AG04450 (cell line): Measurements from ENCODE around the gene SRSF6. TPM values are rescaled to one million over a fixed set of nuclear protein-coding genes. Genes with fewer than 3 reads are reported as not detected.
"Not testable (repeated sequence)": the region's sequence is repeated elsewhere in the genome, so short reads cannot be mapped to it uniquely, and the experiment has no call there.

Experiments
- CTCF ChIA-PET: fragments of 300-600, 350-600 bp; formaldehyde crosslinking; extraction: SDS; loops from one replicate; lab custom pipeline; 2022; ENCODE audit warnings: antibody characterized with exemption, inconsistent platforms; lab: Charles Lee
- POLR2A ChIA-PET: fragments of 350-600 bp; formaldehyde crosslinking; extraction: SDS; loops from one replicate; lab custom pipeline; 2021; ENCODE audit warnings: antibody characterized with exemption, inconsistent platforms; lab: Yijun Ruan, JAX
- DNase-seq: peaks from one replicate; pipeline ENCODE4 v3.0.0-alpha.2; 2011; ENCODE audit warnings: low read depth, low spot score
- H3K27ac ChIP-seq: one replicate; pipeline ENCODE4 v1.5.1; 2012; ENCODE audit warnings: low read depth, low read length, control low read depth
- H3K27me3 ChIP-seq: one replicate; pipeline ENCODE4 v1.6.0; 2012; ENCODE audit warnings: low read length; ENCODE audit not compliant: control insufficient read depth, insufficient read depth
- H3K4me3 ChIP-seq: 2 replicates; pipeline ENCODE4 v1.5.1; 2011; ENCODE audit warnings: mild to moderate bottlenecking, low read depth, low read length, control low read depth
- H3K9me3 ChIP-seq: 2 replicates; pipeline ENCODE4 v1.5.1; 2012; ENCODE audit warnings: low read length; ENCODE audit not compliant: control insufficient read depth, insufficient read depth
- CTCF ChIP-seq: IDR thresholded peaks from 2 replicates; pipeline ENCODE4 v1.5.1; 2011; ENCODE audit warnings: low read depth, low read length, control low read depth, inconsistent platforms
- polyA plus RNA-seq: library from polyadenylated mRNA; depleted of rRNA; stranded (reverse); fragments of >200 nt; gene quantifications from 2 replicates; pipeline ENCODE4 v1.2.3, GENCODE V29; 2011

The SRSF6 gene
- polyA plus RNA-seq, 1 experiment = 177 TPM

- POLR2A ChIA-PET = no interaction called here
- H3K4me3 ChIP-seq = no peak overlapping the region
- CTCF ChIA-PET = interaction anchor here (2.4 kb wide), 1 partner anchor 8 kb away, joined by 8 read pairs; no protein-coding TSS in a partner anchor
- H3K27me3 ChIP-seq = no peaks in the 10 kb centered on the region
- no peak for DNase-seq
- TF ChIP-seq CTCF = no peak
- no peak overlapping the region for H3K27ac ChIP-seq
- H3K9me3 ChIP-seq = no peaks in the 10 kb centered on the region
These were observed 41.0 kb upstream of the SRSF6 start for GRCh38 chr20:43416591-43417228.

- no peak overlapping the region for H3K27ac ChIP-seq
- no peak for TF ChIP-seq CTCF
- H3K4me3 ChIP-seq = no peak overlapping the region
- CTCF ChIA-PET = interaction anchor here (1.2 kb wide), 1 partner anchor 1685 kb away, joined by 3 read pairs; no protein-coding TSS in a partner anchor
- H3K9me3 ChIP-seq = no peaks in the 10 kb centered on the region
- POLR2A ChIA-PET = no interaction called here
- H3K27me3 ChIP-seq = no peaks in the 10 kb centered on the region
- no peak for DNase-seq
These were observed 37.5 kb upstream of the SRSF6 start for GRCh38 chr20:43420192-43420591.

DNA sequence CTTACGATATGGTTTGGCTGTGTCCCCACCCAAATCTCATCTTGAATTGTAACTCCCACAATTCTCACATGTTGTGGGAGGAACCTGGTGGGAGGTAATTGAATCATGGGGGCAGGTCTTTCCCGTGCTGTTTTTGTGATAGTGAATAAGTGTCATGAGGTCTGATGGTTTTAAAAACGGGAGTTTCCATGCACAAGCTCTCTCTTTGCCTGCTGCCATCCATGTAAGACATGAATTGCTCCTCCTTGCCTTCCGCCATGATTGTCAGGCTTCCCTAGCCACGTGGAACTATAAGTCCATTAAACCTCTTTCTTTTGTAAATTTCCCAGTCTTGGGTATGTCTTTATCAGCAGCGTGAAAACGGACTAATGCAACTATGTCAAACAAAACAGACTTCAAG, 36.8 kb upstream of the SRSF6 start:
- POLR2A ChIA-PET, DNase-seq, H3K27me3 ChIP-seq, H3K4me3 ChIP-seq, H3K27ac ChIP-seq, H3K9me3 ChIP-seq: not testable (repeated sequence)
- CTCF ChIA-PET = interaction anchor here (1.2 kb wide), 1 partner anchor 1686 kb away, joined by 3 read pairs; no protein-coding TSS in a partner anchor

GRCh38 chr20:43426172-43426571, 31.5 kb upstream of the SRSF6 start:
- H3K27me3 ChIP-seq = peaks cover 2% of the 10 kb centered on the region
- H3K4me3 ChIP-seq = no peak overlapping the region
- H3K27ac ChIP-seq = no peak overlapping the region
- no peaks in the 10 kb centered on the region for H3K9me3 ChIP-seq
- no peak for TF ChIP-seq CTCF
- DNase-seq = no peak
- ChIA-PET POLR2A (no interaction called here), CTCF (interaction anchor here (1.3 kb wide), 1 partner anchor 17 kb away, joined by 3 read pairs; no protein-coding TSS in a partner anchor)

DNA sequence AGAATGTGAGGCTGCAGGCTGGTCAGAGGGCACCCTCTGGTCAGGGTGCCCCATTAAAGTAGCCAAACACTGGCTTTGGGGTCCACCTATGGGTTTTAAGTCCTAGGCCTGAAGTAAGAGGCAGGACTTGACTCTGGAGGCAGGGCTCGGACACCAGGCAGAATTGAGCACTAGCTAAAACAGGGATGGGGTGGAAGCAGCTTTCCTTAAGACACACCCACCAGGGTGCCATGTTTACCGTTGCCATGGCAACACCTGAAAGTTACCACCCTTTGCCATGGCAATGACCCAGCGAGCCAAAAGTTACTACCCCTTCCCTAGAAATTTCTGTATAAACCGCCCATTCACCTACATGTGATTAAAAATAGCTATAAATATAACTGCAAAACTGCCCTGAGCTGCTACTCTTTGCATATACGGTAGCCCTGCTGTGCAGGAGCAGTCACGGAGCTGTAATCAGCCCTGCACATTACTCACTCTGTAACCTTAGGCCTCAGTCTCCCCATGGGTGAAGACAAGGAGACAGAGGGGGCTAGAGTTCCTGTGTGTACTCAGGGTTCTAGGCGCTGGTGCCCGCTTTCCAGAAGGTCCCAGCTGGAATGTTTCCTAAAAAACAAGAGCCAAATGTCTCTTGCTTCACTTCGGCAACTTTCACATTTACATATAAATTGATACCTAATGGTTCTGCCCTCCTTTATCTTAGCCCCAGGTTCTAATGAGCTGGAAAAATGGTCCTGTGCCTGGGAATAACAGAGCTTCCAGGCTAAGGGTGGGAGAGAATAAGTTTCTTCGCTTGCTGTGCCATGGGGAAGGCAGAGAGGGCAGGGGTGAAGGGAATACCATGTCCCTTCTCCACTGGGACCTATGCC, 27.2 kb upstream of the SRSF6 start:
- peaks cover 2% of the 10 kb centered on the region for H3K27me3 ChIP-seq
- no peak overlapping the region for H3K27ac ChIP-seq
- H3K9me3 ChIP-seq = no peaks in the 10 kb centered on the region
- no peak overlapping the region for H3K4me3 ChIP-seq
- ChIA-PET POLR2A (no interaction called here), CTCF (interaction anchor here (0.8 to 1.0 kb wide), 2 partner anchors 22 to 881 kb away, joined by 3 read pairs; no protein-coding TSS in a partner anchor)
- DNase-seq = no peak
- TF ChIP-seq CTCF = no peak
